Activated T-cell treated with anti-CD3 and anti-CD28 coated beads for 48 hours (primary cell): Measurements from ENCODE around the gene SEMA3D.

ENCODE experiments used
- DNase-seq: peaks from one replicate; pipeline ENCODE4 v3.0.0-alpha.2; 2020; ENCODE audit warnings: low read depth

The SEMA3D gene

GRCh38 chr7:85186521-85187241 is at the start of gene SEMA3D:
Gene SEMA3D, minus strand, starts transcription at chr7:85187056. Its CDS starts 65,165 bp downstream, at chr7:85121891.
- peak; percentile 37 for DNase-seq

- DNase-seq, result no peak
Measured at GRCh38 chr7:85234730-85235129, 47.9 kb upstream of the SEMA3D start.

- DNase-seq, result no peak
Measured at GRCh38 chr7:85232068-85232467, 45.2 kb upstream of the SEMA3D start.

GRCh38 chr7:85230623-85231022 is 43.8 kb upstream of the SEMA3D start:
- DNase-seq, result no peak

GRCh38 chr7:85229544-85229943 is 42.7 kb upstream of the SEMA3D start:
- DNase-seq, result no peak

GRCh38 chr7:85226361-85227085 is 39.7 kb upstream of the SEMA3D start:
- DNase-seq, result no peak

- DNase-seq, result no peak
Measured at GRCh38 chr7:85224171-85224570, 37.3 kb upstream of the SEMA3D start.

GRCh38 chr7:85222522-85222921 is 35.7 kb upstream of the SEMA3D start:
- DNase-seq, result no peak

- DNase-seq, result no peak
Measured at GRCh38 chr7:85221796-85222195, 34.9 kb upstream of the SEMA3D start.

- no peak for DNase-seq
Measured at GRCh38 chr7:85220651-85221050, 33.8 kb upstream of the SEMA3D start.

GRCh38 chr7:85220023-85220422 is 33.2 kb upstream of the SEMA3D start:
- DNase-seq, result no peak

- no peak for DNase-seq
Measured at GRCh38 chr7:85217085-85217484, 30.2 kb upstream of the SEMA3D start.

- no peak for DNase-seq
Measured at GRCh38 chr7:85215098-85215497, 28.2 kb upstream of the SEMA3D start.

- DNase-seq, result no peak
Measured at GRCh38 chr7:85213500-85213899, 26.6 kb upstream of the SEMA3D start.

- DNase-seq, result no peak
Measured at GRCh38 chr7:85205754-85206153, 18.9 kb upstream of the SEMA3D start.

GRCh38 chr7:85204496-85204895 is 17.6 kb upstream of the SEMA3D start:
- no peak for DNase-seq

GRCh38 chr7:85204061-85204460 is 17.2 kb upstream of the SEMA3D start:
- DNase-seq, result no peak

GRCh38 chr7:85201209-85201608 is 14.4 kb upstream of the SEMA3D start:
- DNase-seq, result no peak

- no peak for DNase-seq
Measured at GRCh38 chr7:85196696-85197095, 9.8 kb upstream of the SEMA3D start.

- no peak for DNase-seq
Measured at GRCh38 chr7:85191383-85191782, 4.5 kb upstream of the SEMA3D start.

GRCh38 chr7:85186083-85186520 is 754 bp downstream of the SEMA3D start:
- DNase-seq, result no peak

GRCh38 chr7:85185424-85186082 is 1.3 kb downstream of the SEMA3D start:
- no peak for DNase-seq
